Neutrophil (primary cell): Measurements from ENCODE around the gene INTS6.

Source experiments
- H3K27ac ChIP-seq: fragments of 200-600 bp; sonication (generic); 2 replicates; pipeline ENCODE4 v1.5.1; 2016; ENCODE audit warnings: mild to moderate bottlenecking, moderate library complexity
- H3K27me3 ChIP-seq: fragments of 200-600 bp; sonication (generic); 2 replicates; pipeline ENCODE4 v1.6.0; 2016; ENCODE audit warnings: mild to moderate bottlenecking
- H3K36me3 ChIP-seq: fragments of 200-600 bp; sonication (generic); 2 replicates; pipeline ENCODE4 v1.5.1; 2017
- H3K4me1 ChIP-seq, 2 experiments: fragments of 200-600 bp in 1 of 2; sonication (generic) in 1 of 2; 1 replicate in 1 of 2; 2 replicates in 1 of 2; pipeline versions ENCODE4 v1.5.1 to v1.6.1; 2013 to 2016; ENCODE audit warnings: low read depth in 1 of 2, low read length in 1 of 2, mild to moderate bottlenecking in 1 of 2, moderate library complexity in 1 of 2; ENCODE audit not compliant: control insufficient read depth in 1 of 2, insufficient read depth in 1 of 2
- H3K4me3 ChIP-seq, 2 experiments: fragments of 200-600 bp in 1 of 2; sonication (generic) in 1 of 2; 1 replicate in 1 of 2; 2 replicates in 1 of 2; pipeline ENCODE4 v1.5.1; 2013 to 2016; ENCODE audit warnings: low read depth in 1 of 2, low read length in 1 of 2, mild to moderate bottlenecking in 1 of 2, moderate library complexity in 1 of 2
- H3K9me3 ChIP-seq: fragments of 200-600 bp; sonication (generic); 2 replicates; pipeline ENCODE4 v1.5.1; 2016
- CTCF ChIP-seq: fragments of 200-600 bp; sonication (generic); IDR thresholded peaks from 2 replicates; pipeline ENCODE4 v1.5.1; 2016; ENCODE audit warnings: antibody characterized with exemption

INTS6 gene

GRCh38 chr13:51426982-51427381 lies 25.9 kb downstream of the INTS6 start:
- no peak overlapping the region for H3K27ac ChIP-seq
- H3K27me3 ChIP-seq, result no peaks in the 10 kb centered on the region
- TF ChIP-seq CTCF, result no peak
- no peaks in the 10 kb centered on the region for H3K4me1 ChIP-seq
- no peak overlapping the region for H3K4me3 ChIP-seq
- H3K9me3 ChIP-seq, result no peaks in the 10 kb centered on the region
- peaks cover 66% of the 10 kb centered on the region for H3K36me3 ChIP-seq

GRCh38 chr13:51425410-51426042 lies 27.3 kb downstream of the INTS6 start:
- TF ChIP-seq CTCF, result no peak
- Histone ChIP-seq H3K27ac (no peak overlapping the region), H3K36me3 (peaks cover 68% of the 10 kb centered on the region), H3K4me3 (no peak overlapping the region), H3K27me3 (no peaks in the 10 kb centered on the region), H3K9me3 (no peaks in the 10 kb centered on the region), H3K4me1 (no peaks in the 10 kb centered on the region)

GRCh38 chr13:51423766-51424165 lies 29.1 kb downstream of the INTS6 start:
- peaks cover 3 to 9% of the 10 kb centered on the region in 2 experiments for H3K4me1 ChIP-seq
- no peaks in the 10 kb centered on the region for H3K9me3 ChIP-seq
- no peak overlapping the region for H3K27ac ChIP-seq
- H3K36me3 ChIP-seq, result peaks cover 61% of the 10 kb centered on the region
- TF ChIP-seq CTCF, result no peak
- no peaks in the 10 kb centered on the region for H3K27me3 ChIP-seq
- no peak overlapping the region for H3K4me3 ChIP-seq

- no peak overlapping the region for H3K27ac ChIP-seq
- H3K4me3 ChIP-seq, result no peak overlapping the region
- TF ChIP-seq CTCF, result no peak
- H3K9me3 ChIP-seq, result no peaks in the 10 kb centered on the region
- H3K27me3 ChIP-seq, result no peaks in the 10 kb centered on the region
- H3K4me1 ChIP-seq, result peaks cover 5 to 12% of the 10 kb centered on the region in 2 experiments
- peaks cover 56% of the 10 kb centered on the region for H3K36me3 ChIP-seq
Measured at GRCh38 chr13:51422484-51422883, 30.4 kb downstream of the INTS6 start.

GRCh38 chr13:51420681-51421490 lies 31.9 kb downstream of the INTS6 start:
- Histone ChIP-seq H3K4me1 (peaks cover 5 to 12% of the 10 kb centered on the region in 2 experiments), H3K9me3 (no peaks in the 10 kb centered on the region), H3K36me3 (peaks cover 49% of the 10 kb centered on the region), H3K27me3 (no peaks in the 10 kb centered on the region), H3K4me3 (no peak overlapping the region), H3K27ac (no peak overlapping the region)
- no peak for TF ChIP-seq CTCF
